Glutamatergic neuron (in vitro differentiated cells): ENCODE results near the gene P2RY6. TPM values are rescaled to one million over a fixed set of nuclear protein-coding genes. Genes with fewer than 3 reads are reported as not detected.
A peak's percentile ranks its signal among the peaks of the same experiment; 100 is the strongest.

Source experiments
- DNase-seq: peaks from one replicate; pipeline ENCODE4 v3.0.0; 2022
- H3K27ac Mint-ChIP-seq: one replicate; pipeline ENCODE4 v1.8.0; 2020; ENCODE audit warnings: mild to moderate bottlenecking, mixed read lengths, inconsistent platforms; ENCODE audit not compliant: unreplicated experiment
- H3K27me3 Mint-ChIP-seq: one replicate; pipeline ENCODE4 v1.8.0; 2020; ENCODE audit warnings: mild to moderate bottlenecking, moderate library complexity, mixed read lengths, inconsistent platforms; ENCODE audit not compliant: unreplicated experiment
- H3K36me3 Mint-ChIP-seq: one replicate; pipeline ENCODE4 v1.8.0; 2020; ENCODE audit warnings: mild to moderate bottlenecking, mixed read lengths, inconsistent platforms; ENCODE audit not compliant: unreplicated experiment
- H3K4me1 Mint-ChIP-seq: one replicate; pipeline ENCODE4 v1.8.0; 2020; ENCODE audit warnings: mild to moderate bottlenecking, low read depth, mixed read lengths, inconsistent platforms; ENCODE audit not compliant: unreplicated experiment
- H3K4me3 Mint-ChIP-seq: one replicate; pipeline ENCODE4 v1.8.0; 2020; ENCODE audit warnings: mild to moderate bottlenecking, mixed read lengths, inconsistent platforms; ENCODE audit not compliant: unreplicated experiment
- H3K9me3 Mint-ChIP-seq: one replicate; pipeline ENCODE4 v1.8.0; 2020; ENCODE audit warnings: mild to moderate bottlenecking, moderate library complexity, mixed read lengths, inconsistent platforms; ENCODE audit not compliant: unreplicated experiment
- total RNA-seq: library from RNA; stranded (reverse); fragmentation: NEBNext Ultra II Directional; extraction: Animal tissue kit (Norgen Biotek cat#: 25700); gene quantifications from one replicate; pipeline ENCODE4 v1.2.1, GENCODE V29; 2021; ENCODE audit not compliant: unreplicated experiment
- TF ChIP-seq, protein P1 (sequence below): fragments of 200-600 bp; sonication (generic); IDR thresholded peaks from one replicate; pipeline ENCODE4 v1.5.0; 2021; ENCODE audit not compliant: partially characterized antibody, unreplicated experiment

P2RY6 gene
- total RNA-seq, 1 donor from 2014 or later = not detected

DNA sequence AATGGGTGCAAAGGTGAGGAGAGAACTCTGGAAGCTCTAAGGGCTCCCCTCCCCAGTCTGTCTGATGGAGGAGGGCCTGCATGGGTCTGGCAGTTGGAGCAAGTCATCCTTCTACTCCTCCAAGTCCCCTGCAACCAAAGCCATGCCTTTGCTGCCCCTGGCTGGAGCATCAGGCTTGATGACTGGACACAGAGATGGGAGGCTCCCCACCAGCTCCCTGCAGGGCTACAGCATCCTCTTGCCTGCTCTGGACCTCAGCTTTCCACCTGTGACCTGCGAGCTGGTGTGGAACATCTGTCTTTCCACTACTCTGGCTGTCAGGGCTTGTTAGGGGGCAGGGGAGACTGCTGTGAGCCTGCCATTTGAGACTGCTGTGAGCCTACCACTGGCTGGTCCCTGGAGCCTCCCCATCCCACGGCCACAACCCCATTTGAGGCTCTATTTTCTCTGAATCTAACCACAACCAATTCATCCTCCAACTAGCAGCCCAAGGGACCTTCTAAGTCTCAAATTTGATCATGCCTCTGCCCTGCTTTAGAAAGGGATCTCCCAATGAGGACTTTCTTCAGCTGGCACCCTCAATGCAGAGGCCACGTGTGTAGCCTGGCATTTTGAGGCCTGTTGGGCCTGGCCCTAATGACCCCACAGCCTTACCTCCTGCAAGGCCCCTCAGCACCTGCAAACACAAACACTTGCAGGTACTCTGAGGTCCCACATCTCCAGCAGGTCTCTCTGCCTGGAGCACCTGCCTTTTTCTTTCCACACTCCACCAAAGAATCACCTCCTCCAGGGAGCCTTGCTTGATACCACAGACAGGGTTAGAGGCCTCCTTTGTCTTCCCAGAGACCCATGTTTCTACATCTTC, 9.9 kb downstream of the P2RY6 start:
- TF ChIP-seq, protein P1, sequence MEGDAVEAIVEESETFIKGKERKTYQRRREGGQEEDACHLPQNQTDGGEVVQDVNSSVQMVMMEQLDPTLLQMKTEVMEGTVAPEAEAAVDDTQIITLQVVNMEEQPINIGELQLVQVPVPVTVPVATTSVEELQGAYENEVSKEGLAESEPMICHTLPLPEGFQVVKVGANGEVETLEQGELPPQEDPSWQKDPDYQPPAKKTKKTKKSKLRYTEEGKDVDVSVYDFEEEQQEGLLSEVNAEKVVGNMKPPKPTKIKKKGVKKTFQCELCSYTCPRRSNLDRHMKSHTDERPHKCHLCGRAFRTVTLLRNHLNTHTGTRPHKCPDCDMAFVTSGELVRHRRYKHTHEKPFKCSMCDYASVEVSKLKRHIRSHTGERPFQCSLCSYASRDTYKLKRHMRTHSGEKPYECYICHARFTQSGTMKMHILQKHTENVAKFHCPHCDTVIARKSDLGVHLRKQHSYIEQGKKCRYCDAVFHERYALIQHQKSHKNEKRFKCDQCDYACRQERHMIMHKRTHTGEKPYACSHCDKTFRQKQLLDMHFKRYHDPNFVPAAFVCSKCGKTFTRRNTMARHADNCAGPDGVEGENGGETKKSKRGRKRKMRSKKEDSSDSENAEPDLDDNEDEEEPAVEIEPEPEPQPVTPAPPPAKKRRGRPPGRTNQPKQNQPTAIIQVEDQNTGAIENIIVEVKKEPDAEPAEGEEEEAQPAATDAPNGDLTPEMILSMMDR = no peak
- no peaks in the 10 kb centered on the region for H3K36me3 Mint-ChIP-seq
- H3K9me3 Mint-ChIP-seq = no peaks in the 10 kb centered on the region
- DNase-seq = no peak
- no peak overlapping the region for H3K4me3 Mint-ChIP-seq
- H3K27ac Mint-ChIP-seq = no peak overlapping the region
- H3K4me1 Mint-ChIP-seq = peaks cover 10% of the 10 kb centered on the region
- peaks cover 9% of the 10 kb centered on the region for H3K27me3 Mint-ChIP-seq

- H3K9me3 Mint-ChIP-seq = no peaks in the 10 kb centered on the region
- H3K36me3 Mint-ChIP-seq = no peaks in the 10 kb centered on the region
- TF ChIP-seq, protein P1 = no peak
- peaks cover 9% of the 10 kb centered on the region for H3K27me3 Mint-ChIP-seq
- DNase-seq = no peak
- no peak overlapping the region for H3K27ac Mint-ChIP-seq
- H3K4me3 Mint-ChIP-seq = no peak overlapping the region
- peaks cover 10% of the 10 kb centered on the region for H3K4me1 Mint-ChIP-seq
Measured at GRCh38 chr11:73283276-73284000, 11.3 kb downstream of the P2RY6 start.

DNA sequence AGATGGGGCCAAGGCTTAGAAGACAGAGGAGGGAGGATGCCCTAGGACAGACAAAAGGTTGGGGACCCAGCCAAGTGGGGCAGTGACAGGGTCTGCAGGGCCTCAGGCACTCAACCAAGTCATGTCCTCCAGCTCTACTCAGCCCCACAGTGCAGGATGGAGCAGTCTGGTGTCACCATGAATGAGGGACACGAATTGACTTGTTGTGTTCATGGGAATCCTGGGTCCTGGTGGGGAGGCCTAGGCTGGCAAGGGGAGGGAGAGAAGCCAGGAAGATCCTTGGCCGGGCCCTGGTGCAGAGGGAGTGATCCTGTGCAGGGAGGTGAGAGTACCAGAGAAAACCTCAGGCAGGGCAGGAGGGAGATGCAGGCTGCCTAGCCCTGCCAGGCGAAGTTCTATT, 12.0 kb downstream of the P2RY6 start:
- Mint-ChIP-seq H3K9me3 (no peaks in the 10 kb centered on the region), H3K4me3 (no peak overlapping the region), H3K27me3 (peaks cover 9% of the 10 kb centered on the region), H3K36me3 (no peaks in the 10 kb centered on the region), H3K4me1 (peaks cover 10% of the 10 kb centered on the region), H3K27ac (no peak overlapping the region)
- no peak for DNase-seq
- TF ChIP-seq, protein P1 = no peak

- H3K27ac Mint-ChIP-seq = peak overlapping the region; percentile 6
- TF ChIP-seq, protein P1 = no peak
- peaks cover 6% of the 10 kb centered on the region for H3K27me3 Mint-ChIP-seq
- H3K36me3 Mint-ChIP-seq = no peaks in the 10 kb centered on the region
- no peak for DNase-seq
- no peak overlapping the region for H3K4me3 Mint-ChIP-seq
- no peaks in the 10 kb centered on the region for H3K9me3 Mint-ChIP-seq
- peaks cover 6% of the 10 kb centered on the region for H3K4me1 Mint-ChIP-seq
Measured at GRCh38 chr11:73285721-73286120, 13.6 kb downstream of the P2RY6 start.
